ENCODE measurements around the gene DEXI.

DEXI gene

GRCh38 chr16:10987361-10988163, 45.3 kb upstream of the DEXI start:
- intact Hi-C loops (cut with DNase I; ENCODE audit: low total_unique reads), result no loop called here
- no peak for DNase-seq
- Histone ChIP-seq H3K4me3 (no peak overlapping the region), H3K27me3 (no peaks in the 10 kb centered on the region), H3K36me3 (peaks cover 5 to 52% (median 8%) of the 10 kb centered on the region in 3 donors), H3K9me3 (no peaks in the 10 kb centered on the region), H3K4me1 (peaks cover 0 to 4% (median 2%) of the 10 kb centered on the region in 4 donors), H3K27ac (no peak overlapping the region)
- no peak for TF ChIP-seq CTCF (IDR thresholded peaks at IDR 0.05)

DNA sequence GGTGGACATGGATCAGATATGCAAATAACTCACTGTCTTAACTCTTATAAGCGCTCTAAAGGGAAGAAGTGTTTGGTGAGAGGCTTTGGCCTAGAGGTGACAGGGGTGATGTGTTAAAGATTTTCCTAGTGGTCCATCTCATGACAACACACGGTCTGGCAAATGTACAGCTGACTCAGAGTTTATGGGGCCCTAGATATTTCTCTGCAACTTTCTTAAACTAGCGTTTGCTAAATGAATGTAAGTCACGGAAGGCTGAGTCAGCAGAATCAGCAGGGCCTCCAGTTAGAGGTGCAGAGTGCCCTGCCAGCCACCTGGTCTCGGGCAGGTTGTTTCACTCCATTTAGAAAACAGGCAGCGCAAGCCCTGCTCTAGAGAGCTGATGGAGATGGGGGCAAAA, 42.2 kb upstream of the DEXI start:
- intact Hi-C loops (cut with DNase I; ENCODE audit: low total_unique reads), result no loop called here
- Histone ChIP-seq H3K4me1 (peaks cover 0 to 13% (median 11%) of the 10 kb centered on the region in 4 donors), H3K27me3 (no peaks in the 10 kb centered on the region), H3K4me3 (no peak overlapping the region), H3K27ac (no peak overlapping the region), H3K9me3 (no peaks in the 10 kb centered on the region), H3K36me3 (peaks cover 5 to 60% (median 8%) of the 10 kb centered on the region in 3 donors)
- TF ChIP-seq CTCF (IDR thresholded peaks at IDR 0.05), result no peak
- no peak for DNase-seq

DNA sequence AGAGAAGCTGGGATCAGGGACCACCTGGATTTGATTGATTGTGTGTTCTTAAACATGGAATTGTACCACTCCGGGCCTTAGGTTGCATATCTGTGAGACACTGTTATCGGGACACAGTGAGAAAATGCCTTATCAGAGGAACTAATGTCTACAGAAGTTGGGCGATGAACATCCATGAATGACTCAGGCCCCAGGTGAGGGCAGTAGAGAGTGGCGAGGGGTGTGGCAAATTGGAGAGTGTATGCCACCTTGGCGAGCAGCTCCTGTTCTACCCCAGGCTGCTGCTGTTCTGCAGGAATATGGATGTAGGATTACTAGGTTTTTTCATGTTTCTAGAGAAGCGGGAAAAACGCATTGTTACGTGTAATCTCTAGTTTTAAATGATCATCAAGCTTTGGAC, 40.9 kb upstream of the DEXI start:
- no peaks in the 10 kb centered on the region for H3K9me3 ChIP-seq
- no peaks in the 10 kb centered on the region for H3K27me3 ChIP-seq
- TF ChIP-seq CTCF (IDR thresholded peaks at IDR 0.05), result no peak
- no peak for DNase-seq
- peaks cover 0 to 18% (median 15%) of the 10 kb centered on the region in 4 donors for H3K4me1 ChIP-seq
- intact Hi-C loops (cut with DNase I; ENCODE audit: low total_unique reads), result no loop called here
- H3K27ac ChIP-seq, result no peak overlapping the region
- no peak overlapping the region for H3K4me3 ChIP-seq
- H3K36me3 ChIP-seq, result peaks cover 3 to 47% (median 5%) of the 10 kb centered on the region in 3 donors

DNA sequence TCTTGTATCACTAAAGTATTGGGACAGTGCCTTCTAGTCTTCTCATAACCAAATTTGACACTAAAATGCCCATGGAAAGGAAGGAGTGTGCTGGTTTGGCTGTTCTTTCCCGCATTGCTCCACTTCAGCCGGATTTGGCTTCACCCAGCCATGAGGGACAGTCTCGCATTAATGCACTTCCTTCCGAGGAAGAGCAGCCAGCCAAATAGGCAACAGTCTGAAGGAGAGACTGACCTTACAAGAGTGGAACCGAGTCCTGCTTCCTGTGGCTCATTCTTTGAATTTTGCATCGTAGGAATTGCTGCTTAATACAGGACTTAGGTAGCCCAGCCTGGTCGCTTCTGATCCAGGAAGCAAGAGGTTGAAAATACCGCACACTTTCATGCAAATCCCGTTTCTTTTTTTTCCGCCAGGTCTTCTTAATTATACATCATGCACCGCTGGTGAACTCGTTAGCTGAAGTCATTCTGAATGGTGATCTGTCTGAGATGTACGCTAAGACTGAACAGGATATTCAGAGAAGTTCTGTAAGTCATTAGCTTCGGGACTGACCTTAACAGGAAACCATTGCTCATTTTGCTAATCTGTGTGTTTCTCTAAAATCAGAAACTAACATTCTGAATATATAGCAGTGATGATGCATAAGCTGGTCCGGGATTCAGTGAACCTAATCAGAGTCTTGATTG, 40.3 kb upstream of the DEXI start:
- intact Hi-C loops (cut with DNase I; ENCODE audit: low total_unique reads), result no loop called here
- H3K27ac ChIP-seq, result no peak overlapping the region
- DNase-seq, result peak in 1 of 2 donors; percentile 56

DNA sequence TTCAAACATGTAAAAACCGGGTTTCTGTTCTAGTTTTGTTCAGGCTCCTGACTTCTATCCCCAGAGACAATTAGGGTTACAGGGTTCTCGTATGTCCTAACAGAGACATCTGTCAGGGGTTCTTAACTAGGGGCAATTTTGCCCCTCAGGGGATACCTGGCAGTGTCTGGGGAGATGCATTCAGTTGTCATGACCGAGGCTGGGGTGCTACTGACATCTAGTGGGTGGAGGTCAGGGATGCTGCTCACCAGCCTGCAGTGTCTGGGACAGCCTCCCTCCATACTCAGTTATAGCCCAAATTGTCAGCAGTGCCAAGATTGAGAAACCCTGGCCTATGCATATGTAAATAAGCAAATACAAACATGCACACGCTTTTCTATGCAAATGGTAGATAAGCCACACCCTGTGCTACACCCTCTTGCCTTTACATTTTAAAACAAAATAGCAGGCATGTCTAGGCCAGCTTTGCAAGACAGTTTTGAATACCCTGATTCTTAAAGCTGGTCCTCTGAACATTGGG, 39.5 kb upstream of the DEXI start:
- Histone ChIP-seq H3K27ac (no peak overlapping the region), H3K9me3 (no peaks in the 10 kb centered on the region), H3K4me1 (peaks cover 0 to 18% (median 15%) of the 10 kb centered on the region in 4 donors), H3K4me3 (no peak overlapping the region), H3K27me3 (no peaks in the 10 kb centered on the region), H3K36me3 (peaks cover 5 to 54% (median 15%) of the 10 kb centered on the region in 3 donors)
- TF ChIP-seq CTCF (IDR thresholded peaks at IDR 0.05), result no peak
- DNase-seq, result no peak
- intact Hi-C loops (cut with DNase I; ENCODE audit: low total_unique reads), result no loop called here

More for the DNA sequence above, 40.3 kb upstream of the DEXI start:
- Histone ChIP-seq H3K4me1 (peaks cover 0 to 18% (median 15%) of the 10 kb centered on the region in 4 donors), H3K9me3 (no peaks in the 10 kb centered on the region), H3K4me3 (no peak overlapping the region), H3K36me3 (peaks cover 0 to 49% (median 10%) of the 10 kb centered on the region in 3 donors), H3K27me3 (no peaks in the 10 kb centered on the region)
- TF ChIP-seq CTCF (IDR thresholded peaks at IDR 0.05), result no peak
